IMR-90 (cell line): ENCODE measurements around the gene HRNR. TPM values are rescaled to one million over a fixed set of nuclear protein-coding genes. Genes with fewer than 3 reads are reported as not detected.
"Not testable (repeated sequence)": the region's sequence is repeated elsewhere in the genome, so short reads cannot be mapped to it uniquely, and the experiment has no call there.

Experiments used
- ATAC-seq: fragments of 200-7000 bp; cut with Tn5 transposase; 2 replicates; pipeline ENCODE4 v1.9.1; 2020; ENCODE audit warnings: low read depth, mild to moderate bottlenecking, moderate library complexity
- BruUV-seq: library from RNA; stranded (reverse); fragments of 400-500 nt; replicated peaks from 2 replicates; lab custom pipeline; 2021; lab: Mats Ljungman, UMichigan
- CTCF ChIA-PET: fragments of 300-600 bp; formaldehyde crosslinking; extraction: SDS; loops from one replicate; lab custom pipeline; 2021; ENCODE audit warnings: antibody characterized with exemption; lab: Yijun Ruan, JAX
- POLR2A ChIA-PET: fragments of 300-600 bp; sonication (Branson Sonifier 250); formaldehyde crosslinking; loops from one replicate; lab custom pipeline; 2022; ENCODE audit warnings: antibody characterized with exemption; ENCODE audit not compliant: unreplicated experiment; lab: Charles Lee
- DNase-seq: peaks from one replicate; pipeline ENCODE4 v3.0.0; 2013
- H2AFZ ChIP-seq: replicated peaks from 2 replicates; pipeline ENCODE3; 2013; ENCODE audit warnings: low read length, mild to moderate bottlenecking; ENCODE audit not compliant: poor library complexity
- H2AK5ac ChIP-seq: 2 replicates; pipeline ENCODE4 v1.6.1; 2013; ENCODE audit warnings: low read depth, low read length, inconsistent platforms
- H2AK9ac ChIP-seq: replicated peaks from 2 replicates; pipeline ENCODE3; 2013; ENCODE audit warnings: mild to moderate bottlenecking, low read depth, low read length, moderate library complexity; ENCODE audit not compliant: poor library complexity
- H2BK120ac ChIP-seq: 2 replicates; pipeline ENCODE4 v1.6.1; 2013; ENCODE audit warnings: low read depth, low read length, inconsistent platforms
- H2BK15ac ChIP-seq: 3 replicates; pipeline ENCODE4 v1.6.1; 2013; ENCODE audit warnings: low read depth, low read length, inconsistent platforms
- H2BK20ac ChIP-seq: 2 replicates; pipeline ENCODE4 v1.6.1; 2013; ENCODE audit warnings: low read depth, mild to moderate bottlenecking, inconsistent platforms, low read length, moderate library complexity
- H2BK5ac ChIP-seq: 2 replicates; pipeline ENCODE4 v1.6.1; 2013; ENCODE audit warnings: mild to moderate bottlenecking, low read depth, low read length, inconsistent platforms; ENCODE audit not compliant: poor library complexity, severe bottlenecking
- H3K14ac ChIP-seq: replicated peaks from 2 replicates; pipeline ENCODE4 v1.6.1; 2013; ENCODE audit warnings: low read depth, low read length, inconsistent platforms
- H3K18ac ChIP-seq: 2 replicates; pipeline ENCODE4 v1.6.1; 2013; ENCODE audit warnings: low read depth, low read length, control low read depth
- H3K23ac ChIP-seq: 2 replicates; pipeline ENCODE4 v1.6.1; 2013; ENCODE audit warnings: low read depth, low read length, inconsistent platforms
- H3K27ac ChIP-seq: 2 replicates; pipeline ENCODE4 v1.5.1; 2013; ENCODE audit warnings: mild to moderate bottlenecking, control low read depth, low read length; ENCODE audit not compliant: insufficient read depth
- H3K27me3 ChIP-seq: 2 replicates; pipeline ENCODE4 v1.6.1; 2013; ENCODE audit warnings: low read length; ENCODE audit not compliant: control insufficient read depth, insufficient read depth
- H3K36me3 ChIP-seq: 2 replicates; pipeline ENCODE4 v1.6.1; 2013; ENCODE audit warnings: low read length, mixed read lengths; ENCODE audit not compliant: control insufficient read depth, insufficient read depth
- H3K4ac ChIP-seq: 2 replicates; pipeline ENCODE4 v1.6.1; 2013; ENCODE audit warnings: low read depth, low read length, inconsistent platforms
- H3K4me1 ChIP-seq: 2 replicates; pipeline ENCODE4 v1.6.1; 2013; ENCODE audit warnings: low read length, mixed read lengths; ENCODE audit not compliant: control insufficient read depth, insufficient read depth
- H3K4me2 ChIP-seq: 2 replicates; pipeline ENCODE4 v1.6.1; 2013; ENCODE audit warnings: low read depth, mild to moderate bottlenecking, control low read depth, low read length, moderate library complexity
- H3K4me3 ChIP-seq: 2 replicates; pipeline ENCODE4 v1.5.1; 2013; ENCODE audit warnings: low read depth, mild to moderate bottlenecking, control low read depth, low read length, moderate library complexity; ENCODE audit not compliant: insufficient read depth
- H3K56ac ChIP-seq: 2 replicates; pipeline ENCODE4 v1.6.1; 2013; ENCODE audit warnings: low read length, inconsistent platforms; ENCODE audit not compliant: insufficient read depth; ENCODE audit errors: extremely low read depth
- H3K79me1 ChIP-seq, 2 experiments: 2 replicates each; pipeline ENCODE4 v1.6.1; 2013; ENCODE audit warnings: low read length in 2 of 2, inconsistent platforms in 1 of 2, low read depth in 1 of 2
- H3K9ac ChIP-seq: 2 replicates; pipeline ENCODE4 v1.6.1; 2013; ENCODE audit warnings: low read depth, low read length, control low read depth
- H3K9me1 ChIP-seq: 2 replicates; pipeline ENCODE4 v1.6.1; 2013; ENCODE audit warnings: low read length, inconsistent platforms; ENCODE audit not compliant: insufficient read depth
- H3K9me3 ChIP-seq: 2 replicates; pipeline ENCODE4 v1.6.1; 2013; ENCODE audit warnings: low read length; ENCODE audit not compliant: control insufficient read depth, insufficient read depth
- H4K20me1 ChIP-seq: 2 replicates; pipeline ENCODE4 v1.6.1; 2013; ENCODE audit warnings: low read length, inconsistent platforms; ENCODE audit not compliant: insufficient read depth
- H4K5ac ChIP-seq: 2 replicates; pipeline ENCODE4 v1.6.1; 2013; ENCODE audit warnings: mild to moderate bottlenecking, low read depth, low read length, control low read depth
- H4K8ac ChIP-seq, 2 experiments: 2 replicates each; pipeline ENCODE4 v1.6.1; 2013; ENCODE audit warnings: low read depth in 2 of 2, low read length in 2 of 2, control low read depth in 1 of 2, inconsistent platforms in 1 of 2
- H4K91ac ChIP-seq: 2 replicates; pipeline ENCODE4 v1.6.1; 2013; ENCODE audit warnings: low read depth, low read length, inconsistent platforms; ENCODE audit not compliant: insufficient read depth
- WGBS, 2 experiments: methylation state at CpG; one replicate each; pipeline versions ENCODE4 v1.1.5 to v1.1.7; 2013; ENCODE audit warnings: missing lambda C conversion rate in 2 of 2; ENCODE audit not compliant: insufficient read length in 1 of 2; ENCODE audit errors: extremely low coverage in 2 of 2; 5-methylcytosine and 5-hydroxymethylcytosine counted together
- dilution Hi-C: fragments of 300-500 bp; cut with HindIII; formaldehyde crosslinking; loops from one replicate; pipeline ENCODE4 v1.14.3; 2018; ENCODE audit warnings: low sequenced_read_pairs; ENCODE audit not compliant: unreplicated experiment
- in situ Hi-C: fragments of 300-500 bp; cut with MboI; formaldehyde crosslinking; loops from 3 replicates; pipeline ENCODE4 v1.14.3; 2019; ENCODE audit warnings: low sequenced_read_pairs, inconsistent platforms, mixed read lengths
- intact Hi-C: fragments of 100-400 bp; cut with micrococcal nuclease; formaldehyde crosslinking; loops from 2 replicates; pipeline ENCODE4 v1.10.0; 2022
- polyA plus RNA-seq, 3 experiments: library from polyadenylated mRNA; depleted of rRNA; stranded (reverse); fragments of >200 nt; gene quantifications; 2 replicates each; pipeline ENCODE4 v1.2.3, GENCODE V29; 2012; ENCODE audit warnings: low replicate concordance in 1 of 3
- total RNA-seq: library from RNA; depleted of rRNA; stranded (reverse); fragments of >200 nt; gene quantifications from 2 replicates; pipeline ENCODE4 v1.2.3, GENCODE V29; 2012

Gene HRNR
- total and polyA plus RNA-seq, 2 of the 4 experiments (the other 2 are of a cell fraction): under 0.01 TPM; not detected in 1

GRCh38 chr1:152215604-152216003 is 8.4 kb downstream of the HRNR start:
- DNase-seq, H4K20me1 ChIP-seq, H4K5ac ChIP-seq, CTCF ChIA-PET, in situ Hi-C loops, H3K4ac ChIP-seq, H3K56ac ChIP-seq, H2AK9ac ChIP-seq, H4K8ac ChIP-seq, BruUV-seq, H3K4me3 ChIP-seq, H4K91ac ChIP-seq, H2BK120ac ChIP-seq, intact Hi-C loops, H3K36me3 ChIP-seq, H3K9me1 ChIP-seq, H3K27me3 ChIP-seq, H2BK5ac ChIP-seq, H2AFZ ChIP-seq, H3K4me2 ChIP-seq, H3K9ac ChIP-seq, H3K23ac ChIP-seq, ATAC-seq, H3K4me1 ChIP-seq, H3K14ac ChIP-seq, H3K18ac ChIP-seq, POLR2A ChIA-PET, H2AK5ac ChIP-seq, H3K27ac ChIP-seq, H3K79me1 ChIP-seq, H2BK20ac ChIP-seq, dilution Hi-C loops, H2BK15ac ChIP-seq: not testable (repeated sequence)
- H3K9me3 ChIP-seq: peaks cover 16% of the 10 kb centered on the region; the same call in 1 of the 2 replicates
- no CpG with 5 or more reads among the region's 13 CpGs for WGBS, 2 experiments

GRCh38 chr1:152214911-152215310 is 9.1 kb downstream of the HRNR start:
- H3K4ac ChIP-seq, H3K23ac ChIP-seq, H3K9ac ChIP-seq, BruUV-seq, H2BK5ac ChIP-seq, H3K56ac ChIP-seq, H3K36me3 ChIP-seq, POLR2A ChIA-PET, H3K27me3 ChIP-seq, H3K4me3 ChIP-seq, H3K4me1 ChIP-seq, dilution Hi-C loops, H3K18ac ChIP-seq, H4K91ac ChIP-seq, H3K14ac ChIP-seq, H3K4me2 ChIP-seq, CTCF ChIA-PET, ATAC-seq, H4K20me1 ChIP-seq, H3K79me1 ChIP-seq, H2BK120ac ChIP-seq, H2AK5ac ChIP-seq, H2BK20ac ChIP-seq, H4K8ac ChIP-seq, H3K9me1 ChIP-seq, H2AK9ac ChIP-seq, H3K27ac ChIP-seq, in situ Hi-C loops, H2BK15ac ChIP-seq, intact Hi-C loops, H2AFZ ChIP-seq, H4K5ac ChIP-seq, DNase-seq: not testable (repeated sequence)
- peaks cover 14% of the 10 kb centered on the region; the same call in 1 of the 2 replicates for H3K9me3 ChIP-seq
- WGBS, 2 experiments: no CpG with 5 or more reads among the region's 21 CpGs
